GM12875 (cell line): ENCODE measurements around the gene ZNF595.

Source experiments
- H3K4me3 ChIP-seq: one replicate; pipeline ENCODE4 v1.5.1; 2011; ENCODE audit warnings: low read depth, low read length, control low read depth
- CTCF ChIP-seq: IDR thresholded peaks from 2 replicates; pipeline ENCODE4 v1.5.1; 2011; ENCODE audit warnings: low read depth, mild to moderate bottlenecking, control low read depth, inconsistent platforms, low read length, moderate library complexity, borderline replicate concordance; ENCODE audit not compliant: insufficient read depth

The ZNF595 gene

GRCh38 chr4:112771-113170 lies 59.6 kb downstream of the ZNF595 start:
- H3K4me3 ChIP-seq: no peak overlapping the region
- no peak for TF ChIP-seq CTCF

- no peak overlapping the region for H3K4me3 ChIP-seq
- no peak for TF ChIP-seq CTCF
Measured at GRCh38 chr4:113732-114131, 60.6 kb downstream of the ZNF595 start.

- H3K4me3 ChIP-seq: no peak overlapping the region
- TF ChIP-seq CTCF: no peak
Measured at GRCh38 chr4:114149-114548, 61.0 kb downstream of the ZNF595 start.

GRCh38 chr4:116499-116898 lies 63.4 kb downstream of the ZNF595 start:
- TF ChIP-seq CTCF: no peak
- no peak overlapping the region for H3K4me3 ChIP-seq

- no peak for TF ChIP-seq CTCF
- H3K4me3 ChIP-seq: no peak overlapping the region
Measured at GRCh38 chr4:120616-121015, 67.5 kb downstream of the ZNF595 start.

GRCh38 chr4:121408-122084 lies 68.4 kb downstream of the ZNF595 start:
- TF ChIP-seq CTCF: no peak
- H3K4me3 ChIP-seq: no peak overlapping the region

GRCh38 chr4:123922-124274 lies 70.8 kb downstream of the ZNF595 start:
- H3K4me3 ChIP-seq: peak overlapping the region; percentile 36
